GM21786 (cell line): ENCODE results near the gene PPP6R1.
A peak's percentile ranks its signal among the peaks of the same experiment; 100 is the strongest.

Experiments used
- ATAC-seq: cut with Tn5 transposase; IDR thresholded peaks from one replicate; pipeline ENCODE4 v1.9.1; 2021; ENCODE audit not compliant: unreplicated experiment

PPP6R1 gene

GRCh38 chr19:55258828-55259539, at the start of gene PPP6R1:
TSS of gene PPP6R1 (minus strand) at chr19:55259017. CDS start at chr19:55247103, 11,914 bp downstream.
- peak; percentile 64 for ATAC-seq

GRCh38 chr19:55308281-55308680, 49.5 kb upstream of the PPP6R1 start:
- no peak for ATAC-seq

GRCh38 chr19:55306712-55307111, 47.9 kb upstream of the PPP6R1 start:
- ATAC-seq = no peak

- no peak for ATAC-seq
Measured at GRCh38 chr19:55305983-55306562, 47.3 kb upstream of the PPP6R1 start.

- ATAC-seq = no peak
Measured at GRCh38 chr19:55305491-55305890, 46.7 kb upstream of the PPP6R1 start.

- no peak for ATAC-seq
Measured at GRCh38 chr19:55304980-55305379, 46.2 kb upstream of the PPP6R1 start.

GRCh38 chr19:55304279-55304978, 45.6 kb upstream of the PPP6R1 start:
- no peak for ATAC-seq

GRCh38 chr19:55303477-55303876, 44.7 kb upstream of the PPP6R1 start:
- no peak for ATAC-seq

- no peak for ATAC-seq
Measured at GRCh38 chr19:55302318-55302703, 43.5 kb upstream of the PPP6R1 start.

GRCh38 chr19:55301459-55302317, 42.9 kb upstream of the PPP6R1 start:
- peak; percentile 76 for ATAC-seq

GRCh38 chr19:55300886-55301458, 42.2 kb upstream of the PPP6R1 start:
- ATAC-seq = no peak

- ATAC-seq = no peak
Measured at GRCh38 chr19:55299991-55300390, 41.2 kb upstream of the PPP6R1 start.

- no peak for ATAC-seq
Measured at GRCh38 chr19:55297267-55297666, 38.5 kb upstream of the PPP6R1 start.

GRCh38 chr19:55289117-55289796, 30.4 kb upstream of the PPP6R1 start:
- ATAC-seq = no peak

GRCh38 chr19:55287361-55288079, 28.7 kb upstream of the PPP6R1 start:
- ATAC-seq = no peak

GRCh38 chr19:55285229-55285890, 26.5 kb upstream of the PPP6R1 start:
- ATAC-seq = no peak

- ATAC-seq = no peak
Measured at GRCh38 chr19:55284405-55285058, 25.7 kb upstream of the PPP6R1 start.

GRCh38 chr19:55283548-55284377, 24.9 kb upstream of the PPP6R1 start, which contains the start of gene BRSK1:
TSS of gene BRSK1 (plus strand) at chr19:55283997. CDS start at chr19:55284443, 446 bp downstream.
- ATAC-seq = no peak
